CD8-positive, alpha-beta memory T cell (primary cell): ENCODE results near the gene DHPS. TPM values are rescaled to one million over a fixed set of nuclear protein-coding genes. Genes with fewer than 3 reads are reported as not detected.
A peak's percentile ranks its signal among the peaks of the same experiment; 100 is the strongest.
"Not testable (repeated sequence)": the region's sequence is repeated elsewhere in the genome, so short reads cannot be mapped to it uniquely, and the experiment has no call there.

ENCODE experiments used
- CTCF ChIA-PET: fragments of 350-600 bp; sonication (Branson Sonifier 250); formaldehyde crosslinking; loops from one replicate; lab custom pipeline; 2021; ENCODE audit warnings: antibody characterized with exemption; lab: Charles Lee
- POLR2A ChIA-PET: fragments of 350-600 bp; sonication (Branson Sonifier 250); formaldehyde crosslinking; loops from one replicate; lab custom pipeline; 2021; ENCODE audit warnings: antibody characterized with exemption; lab: Charles Lee
- DNase-seq, 5 donors: peaks; one replicate each; pipeline versions ENCODE4 v3.0.0 to v3.0.0-alpha.2; 2020 to 2022; ENCODE audit warnings: mixed read lengths in 1 of 5
- H3K27ac ChIP-seq: one replicate; pipeline ENCODE4 v1.7.0; 2013; ENCODE audit warnings: low read depth, mild to moderate bottlenecking, low read length, moderate library complexity
- H3K27me3 ChIP-seq: 2 replicates; pipeline ENCODE4 v1.7.0; 2013; ENCODE audit warnings: low read length, mild to moderate bottlenecking; ENCODE audit not compliant: insufficient read depth, poor library complexity, severe bottlenecking
- H3K36me3 ChIP-seq: 2 replicates; pipeline ENCODE4 v1.7.0; 2013; ENCODE audit warnings: mild to moderate bottlenecking, low read length, moderate library complexity; ENCODE audit not compliant: insufficient read depth
- H3K4me1 ChIP-seq: 2 replicates; pipeline ENCODE4 v1.7.0; 2013; ENCODE audit warnings: mild to moderate bottlenecking, low read length, moderate library complexity; ENCODE audit not compliant: insufficient read depth
- H3K4me3 ChIP-seq: 2 replicates; pipeline ENCODE4 v1.7.0; 2013; ENCODE audit warnings: mild to moderate bottlenecking, low read length
- H3K9me3 ChIP-seq: 2 replicates; pipeline ENCODE4 v1.7.0; 2013; ENCODE audit warnings: mild to moderate bottlenecking, low read length
- H3K27ac Mint-ChIP-seq, 8 donors: one replicate each; pipeline ENCODE4 v1.8.0; 2020 to 2021; ENCODE audit warnings: mixed read lengths in 8 of 8, mild to moderate bottlenecking in 6 of 8, inconsistent platforms in 3 of 8, moderate library complexity in 3 of 8
- H3K27me3 Mint-ChIP-seq, 2 donors: one replicate each; pipeline ENCODE4 v1.8.0; 2020 to 2021; ENCODE audit warnings: mixed read lengths in 2 of 2, mild to moderate bottlenecking in 1 of 2, moderate library complexity in 1 of 2
- H3K36me3 Mint-ChIP-seq, 3 donors: one replicate each; pipeline ENCODE4 v1.8.0; 2020 to 2021; ENCODE audit warnings: mixed read lengths in 3 of 3, inconsistent platforms in 1 of 3, mild to moderate bottlenecking in 1 of 3
- H3K4me1 Mint-ChIP-seq, 3 donors: one replicate each; pipeline ENCODE4 v1.8.0; 2020 to 2021; ENCODE audit warnings: mixed read lengths in 3 of 3, inconsistent platforms in 1 of 3, mild to moderate bottlenecking in 1 of 3
- H3K4me3 Mint-ChIP-seq, 7 donors: one replicate each; pipeline ENCODE4 v1.8.0; 2020 to 2021; ENCODE audit warnings: mixed read lengths in 7 of 7, mild to moderate bottlenecking in 6 of 7, moderate library complexity in 4 of 7, inconsistent platforms in 2 of 7
- H3K9me3 Mint-ChIP-seq, 5 donors: one replicate each; pipeline ENCODE4 v1.8.0; 2020 to 2022; ENCODE audit warnings: mixed read lengths in 5 of 5, mild to moderate bottlenecking in 3 of 5, moderate library complexity in 2 of 5, inconsistent platforms in 1 of 5
- polyA plus RNA-seq: library from polyadenylated mRNA; unstranded; fragments of 300-500 nt; fragmentation: Illumina TruSeq; gene quantifications from one replicate; pipeline ENCODE4 v1.2.3, GENCODE V29; 2021
- total RNA-seq, 2 experiments: library from RNA; stranded (reverse); gene quantifications; one replicate each; pipeline ENCODE4 v1.2.3, GENCODE V29; 2021

DHPS gene
- total and polyA plus RNA-seq, 3 experiments from 2014 or later: 91.8 to 116 (median 113) TPM

DNA sequence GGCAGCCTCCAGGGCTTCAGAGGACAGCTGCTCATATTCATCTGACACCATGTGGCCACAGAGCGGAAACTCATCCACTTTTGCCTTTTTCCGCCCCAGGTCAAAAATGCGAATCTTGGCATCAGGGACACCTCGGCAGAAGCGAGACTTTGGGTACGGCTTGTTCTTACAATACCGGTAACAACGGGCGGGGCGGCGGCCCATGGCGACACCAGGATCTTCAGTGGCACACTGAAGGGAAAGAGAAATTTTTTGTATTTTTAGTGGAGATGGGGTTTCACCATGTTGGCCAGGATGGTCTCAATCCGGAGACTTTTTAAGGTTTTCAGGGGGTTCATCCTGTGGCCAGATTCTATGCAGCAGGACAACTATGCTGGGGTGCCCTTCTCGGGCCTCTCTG lies 38.0 kb downstream of the DHPS start:
- H3K27ac ChIP-seq, POLR2A ChIA-PET, H3K9me3 ChIP-seq, CTCF ChIA-PET, H3K27ac Mint-ChIP-seq, H3K27me3 Mint-ChIP-seq, DNase-seq, H3K4me3 Mint-ChIP-seq, H3K27me3 ChIP-seq, H3K4me1 Mint-ChIP-seq, H3K4me3 ChIP-seq, H3K36me3 ChIP-seq, H3K9me3 Mint-ChIP-seq: not testable (repeated sequence)
- H3K4me1 ChIP-seq: peaks cover 11% of the 10 kb centered on the region
- peaks cover 0 to 12% (median 2%) of the 10 kb centered on the region in 3 donors for H3K36me3 Mint-ChIP-seq

- no peaks in the 10 kb centered on the region for H3K36me3 ChIP-seq
- POLR2A ChIA-PET: no interaction called here
- Mint-ChIP-seq H3K36me3 (peaks cover 0 to 12% (median 2%) of the 10 kb centered on the region in 3 donors), H3K4me1 (peaks cover 8 to 9% (median 9%) of the 10 kb centered on the region in 3 donors), H3K9me3 (no peaks in the 10 kb centered on the region), H3K4me3 (peak overlapping the region in 1 of 7 donors; percentile 12), H3K27ac (no peak overlapping the region), H3K27me3 (peaks cover 0 to 1% of the 10 kb centered on the region in 2 donors)
- CTCF ChIA-PET: interaction anchor here (1.1 kb wide), 1 partner anchor 39 kb away, joined by 3 read pairs; no protein-coding TSS in a partner anchor
- no peak overlapping the region for H3K4me3 ChIP-seq
- H3K27me3 ChIP-seq: no peaks in the 10 kb centered on the region
- DNase-seq: no peak
- H3K9me3 ChIP-seq: no peaks in the 10 kb centered on the region
- H3K27ac ChIP-seq: no peak overlapping the region
- peaks cover 11% of the 10 kb centered on the region for H3K4me1 ChIP-seq
Observed at GRCh38 chr19:12642506-12642905, 39.2 kb downstream of the DHPS start.

- Mint-ChIP-seq H3K9me3 (no peaks in the 10 kb centered on the region), H3K27me3 (peaks cover 0 to 1% of the 10 kb centered on the region in 2 donors), H3K36me3 (peaks cover 0 to 9% (median 2%) of the 10 kb centered on the region in 3 donors), H3K4me3 (no peak overlapping the region), H3K27ac (no peak overlapping the region), H3K4me1 (peaks cover 8 to 12% (median 9%) of the 10 kb centered on the region in 3 donors)
- Histone ChIP-seq H3K27me3 (no peaks in the 10 kb centered on the region), H3K27ac (no peak overlapping the region), H3K9me3 (no peaks in the 10 kb centered on the region), H3K4me3 (no peak overlapping the region), H3K4me1 (peaks cover 11% of the 10 kb centered on the region), H3K36me3 (no peaks in the 10 kb centered on the region)
- POLR2A ChIA-PET: no interaction called here
- CTCF ChIA-PET: interaction anchor here (0.7 to 1.1 kb wide), 2 partner anchors 14 to 32 kb away, joined by 3 to 4 read pairs; no protein-coding TSS in a partner anchor
- DNase-seq: no peak
Observed at GRCh38 chr19:12641456-12641855, 40.2 kb downstream of the DHPS start.

DNA sequence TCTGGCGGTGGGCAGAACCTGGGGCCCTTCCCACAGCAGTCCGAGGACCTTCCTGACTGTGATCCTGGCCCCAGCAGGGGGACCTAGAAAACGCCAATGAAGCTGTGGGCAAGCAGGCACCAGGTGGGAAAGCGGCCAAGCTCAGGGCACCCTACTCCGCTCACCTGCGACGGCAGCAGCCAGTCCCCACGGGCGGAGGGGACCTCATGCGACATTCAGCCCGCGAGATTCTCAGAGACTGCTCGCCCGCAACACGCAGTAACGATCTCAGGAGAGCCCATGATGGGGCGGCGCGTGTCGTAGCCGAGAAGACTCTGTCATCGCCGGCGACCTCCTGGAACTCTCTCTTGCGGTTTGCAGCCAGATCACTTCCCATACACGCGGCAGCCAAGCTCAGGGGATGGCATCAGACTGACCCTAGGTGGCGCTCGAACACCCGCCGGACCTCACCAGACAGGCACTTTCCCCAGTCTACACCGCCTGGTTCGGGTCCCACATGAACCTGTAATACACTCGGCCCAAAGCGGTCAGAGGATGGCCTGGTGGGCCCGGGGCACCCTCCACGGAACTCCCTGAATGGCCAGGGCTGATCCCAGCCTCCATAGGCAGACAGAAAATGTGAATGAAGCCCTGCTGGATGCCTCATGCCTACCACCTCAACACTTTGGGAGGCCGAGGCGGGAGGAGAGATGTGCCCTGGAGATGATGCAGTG lies 41.6 kb downstream of the DHPS start:
- no peaks in the 10 kb centered on the region for H3K9me3 Mint-ChIP-seq
- no peaks in the 10 kb centered on the region for H3K36me3 ChIP-seq

DNA sequence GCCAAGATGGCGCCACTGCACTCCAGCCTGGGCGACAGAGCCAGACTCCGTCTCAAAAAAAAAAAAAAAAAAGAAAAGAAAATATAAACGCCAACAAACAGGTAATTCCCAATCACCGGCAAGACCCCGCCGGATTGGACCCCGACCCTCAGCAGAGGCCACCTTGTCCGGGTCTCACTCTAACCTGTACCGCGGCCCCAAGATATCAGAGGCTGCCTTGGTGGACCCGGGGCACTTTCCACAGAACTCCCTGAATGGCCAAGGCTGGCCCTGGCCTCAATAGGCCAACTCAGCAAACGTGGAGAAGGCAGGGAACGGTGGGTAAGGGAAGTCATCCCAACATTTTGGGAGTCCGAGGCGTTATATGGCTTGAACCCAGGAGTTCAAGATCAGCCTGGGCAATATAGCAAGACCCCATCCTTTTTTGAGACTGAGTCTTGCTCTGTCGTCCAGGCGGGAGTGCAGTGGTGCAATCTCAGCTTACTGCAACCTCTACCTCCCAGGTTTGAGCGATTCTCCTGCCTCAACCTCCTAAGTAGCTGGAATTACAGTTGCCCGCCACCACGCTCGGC lies 43.0 kb downstream of the DHPS start:
- no peaks in the 10 kb centered on the region for H3K9me3 ChIP-seq
- Mint-ChIP-seq H3K4me1 (peaks cover 12 to 18% (median 14%) of the 10 kb centered on the region in 3 donors), H3K27me3 (peaks cover 0 to 1% of the 10 kb centered on the region in 2 donors), H3K27ac (no peak overlapping the region), H3K36me3 (peaks cover 0 to 2% (median 2%) of the 10 kb centered on the region in 3 donors), H3K9me3 (no peaks in the 10 kb centered on the region), H3K4me3 (no peak overlapping the region)
- ChIA-PET POLR2A (no interaction called here), CTCF (interaction anchor here (2.9 kb wide), 1 partner anchor 34 kb away, joined by 15 read pairs; no protein-coding TSS in a partner anchor)
- H3K27me3 ChIP-seq: no peaks in the 10 kb centered on the region
- no peak overlapping the region for H3K27ac ChIP-seq
- peaks cover 11% of the 10 kb centered on the region for H3K4me1 ChIP-seq
- DNase-seq: no peak
- H3K36me3 ChIP-seq: no peaks in the 10 kb centered on the region
- no peak overlapping the region for H3K4me3 ChIP-seq

More for the DNA sequence above, 41.6 kb downstream of the DHPS start:
- Mint-ChIP-seq H3K4me1 (peaks cover 11 to 17% (median 12%) of the 10 kb centered on the region in 3 donors), H3K4me3 (peak overlapping the region; percentile 46 to 87 (median 77)), H3K27ac (peak overlapping the region in 7 of 8 donors; percentile 4 to 92 (median 73)), H3K27me3 (peaks cover 0 to 1% of the 10 kb centered on the region in 2 donors), H3K36me3 (peaks cover 0 to 4% (median 2%) of the 10 kb centered on the region in 3 donors)
- ChIA-PET CTCF (interaction anchor here (0.5 to 2.9 kb wide), 23 partner anchors 8 to 874 kb away, joined by 3 to 21 read pairs (median 3); partner anchors contain the start of genes DHPS, MAN2B1, WDR83 and ZNF490), POLR2A (interaction anchor here (1.3 kb wide), 1 partner anchor 26 kb away, joined by 5 read pairs; the partner anchor contains the start of genes MAN2B1 and WDR83)
- DNase-seq: peak; percentile 69 to 84 (median 73)
- no peaks in the 10 kb centered on the region for H3K9me3 ChIP-seq
- peak overlapping the region; percentile 45 for H3K4me3 ChIP-seq
- H3K27ac ChIP-seq: no peak overlapping the region
- no peaks in the 10 kb centered on the region for H3K27me3 ChIP-seq
- H3K4me1 ChIP-seq: peaks cover 11% of the 10 kb centered on the region

DNA sequence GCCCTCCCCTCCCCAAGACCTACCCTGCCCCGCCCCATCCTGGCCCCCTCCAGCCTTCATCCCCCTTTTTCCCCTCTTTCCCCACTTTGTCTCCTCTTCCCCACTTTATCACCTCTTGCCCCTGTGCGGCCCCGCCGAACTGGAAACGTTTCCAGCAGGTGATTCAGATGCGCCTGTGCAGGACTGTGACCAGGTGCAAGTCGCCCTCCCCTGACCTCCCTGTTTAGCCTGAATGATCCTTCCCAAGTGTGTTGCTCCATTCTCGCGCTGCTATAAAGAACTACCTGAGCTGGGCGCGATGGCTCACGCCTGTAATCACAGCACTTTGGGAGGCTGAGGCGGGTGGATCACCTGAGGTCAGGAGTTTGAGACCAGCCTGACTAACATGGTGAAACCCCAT lies 45.0 kb downstream of the DHPS start:
- Histone ChIP-seq H3K4me1 (peaks cover 11% of the 10 kb centered on the region), H3K9me3 (no peaks in the 10 kb centered on the region), H3K4me3 (no peak overlapping the region), H3K27ac (no peak overlapping the region), H3K36me3 (no peaks in the 10 kb centered on the region), H3K27me3 (no peaks in the 10 kb centered on the region)
- peaks cover 12 to 18% (median 18%) of the 10 kb centered on the region in 3 donors for H3K4me1 Mint-ChIP-seq
- no peaks in the 10 kb centered on the region for H3K27me3 Mint-ChIP-seq
- ChIA-PET CTCF (no interaction called here), POLR2A (no interaction called here)
- H3K27ac Mint-ChIP-seq: peak overlapping the region in 2 of 8 donors; percentile 38 to 50
- H3K4me3 Mint-ChIP-seq: no peak overlapping the region
- no peaks in the 10 kb centered on the region for H3K9me3 Mint-ChIP-seq
- no peak for DNase-seq
- peaks cover 0 to 8% (median 2%) of the 10 kb centered on the region in 3 donors for H3K36me3 Mint-ChIP-seq

- H3K4me3 ChIP-seq: no peak overlapping the region
- H3K9me3 ChIP-seq: peaks cover 17% of the 10 kb centered on the region
- H3K4me1 ChIP-seq: no peaks in the 10 kb centered on the region
- ChIA-PET POLR2A (no interaction called here), CTCF (no interaction called here)
- Mint-ChIP-seq H3K9me3 (peaks cover 2 to 14% (median 9%) of the 10 kb centered on the region in 5 donors), H3K36me3 (peaks cover 25 to 64% (median 28%) of the 10 kb centered on the region in 3 donors), H3K4me1 (peaks cover 1 to 9% (median 4%) of the 10 kb centered on the region in 3 donors), H3K27me3 (no peaks in the 10 kb centered on the region), H3K4me3 (no peak overlapping the region), H3K27ac (peak overlapping the region in 1 of 8 donors; percentile 48)
- no peak overlapping the region for H3K27ac ChIP-seq
- no peak for DNase-seq
- no peaks in the 10 kb centered on the region for H3K27me3 ChIP-seq
- H3K36me3 ChIP-seq: peaks cover 29% of the 10 kb centered on the region
Observed at GRCh38 chr19:12629215-12629614, 52.5 kb downstream of the DHPS start.
